ENCODE data around the gene CCDC86. TPM values are rescaled to one million over a fixed set of nuclear protein-coding genes. Genes with fewer than 3 reads are reported as not detected.

CCDC86 gene
- 10 to 100 TPM; 10.9 to 32.1 TPM for total RNA-seq

- H3K4me3 ChIP-seq, result peak within 1 kb of the TSS; percentile 86
- H3K36me3 ChIP-seq, result no peaks in the 10 kb centered on the region
- H3K27me3 ChIP-seq, result no peaks in the 10 kb centered on the region
- H3K9ac ChIP-seq (ENCODE audit: low read depth in 2 of 2, low read length in 2 of 2), result peak within 1 kb of the TSS; percentile 89 to 97
- H3K4me1 ChIP-seq, result peaks cover 12% of the 10 kb centered on the region
- H3K9me3 ChIP-seq, result no peaks in the 10 kb centered on the region
- peak; percentile 97 for DNase-seq
- no peak for TF ChIP-seq CTCF (IDR thresholded peaks at IDR 0.05)
- intact Hi-C loops (cut with DNase I), result no loop called here
- peak within 1 kb of the TSS; percentile 59 for H3K27ac ChIP-seq
Observed at GRCh38 chr11:60841797-60842667, at the start of gene CCDC86. Gene CCDC86 (plus strand): TSS chr11:60842113. CDS start chr11:60842125, 12 bp downstream.

GRCh38 chr11:60792521-60792920, 49.4 kb upstream of the CCDC86 start:
- no peak for DNase-seq
- no peak for TF ChIP-seq CTCF (IDR thresholded peaks at IDR 0.05)
- no peaks in the 10 kb centered on the region for H3K4me1 ChIP-seq
- H3K27me3 ChIP-seq, result no peaks in the 10 kb centered on the region
- no peak overlapping the region for H3K9ac ChIP-seq (ENCODE audit: low read depth in 2 of 2, low read length in 2 of 2)
- intact Hi-C loops (cut with DNase I), result no loop called here
- no peak overlapping the region for H3K4me3 ChIP-seq
- no peaks in the 10 kb centered on the region for H3K9me3 ChIP-seq
- H3K36me3 ChIP-seq, result no peaks in the 10 kb centered on the region
- no peak overlapping the region for H3K27ac ChIP-seq

- intact Hi-C loops (cut with DNase I), result no loop called here
- no peak for DNase-seq
Observed at GRCh38 chr11:60795291-60795690, 46.6 kb upstream of the CCDC86 start.

GRCh38 chr11:60797846-60798630, 43.9 kb upstream of the CCDC86 start:
- DNase-seq, result no peak
- H3K9me3 ChIP-seq, result no peaks in the 10 kb centered on the region
- H3K4me1 ChIP-seq, result no peaks in the 10 kb centered on the region
- no peak for TF ChIP-seq CTCF (IDR thresholded peaks at IDR 0.05)
- no peak overlapping the region for H3K27ac ChIP-seq
- intact Hi-C loops (cut with DNase I), result no loop called here
- no peak overlapping the region for H3K4me3 ChIP-seq
- H3K27me3 ChIP-seq, result no peaks in the 10 kb centered on the region
- no peak overlapping the region for H3K9ac ChIP-seq (ENCODE audit: low read depth in 2 of 2, low read length in 2 of 2)
- H3K36me3 ChIP-seq, result no peaks in the 10 kb centered on the region

More at GRCh38 chr11:60795291-60795690, 46.6 kb upstream of the CCDC86 start:
- Histone ChIP-seq H3K27ac (no peak overlapping the region), H3K27me3 (no peaks in the 10 kb centered on the region), H3K9me3 (no peaks in the 10 kb centered on the region), H3K4me3 (no peak overlapping the region), H3K36me3 (no peaks in the 10 kb centered on the region), H3K9ac (ENCODE audit: low read depth in 2 of 2, low read length in 2 of 2) (no peak overlapping the region), H3K4me1 (no peaks in the 10 kb centered on the region)
- TF ChIP-seq CTCF (IDR thresholded peaks at IDR 0.05), result no peak

- Histone ChIP-seq H3K36me3 (no peaks in the 10 kb centered on the region), H3K4me1 (no peaks in the 10 kb centered on the region), H3K27ac (no peak overlapping the region), H3K9me3 (no peaks in the 10 kb centered on the region), H3K9ac (ENCODE audit: low read depth in 2 of 2, low read length in 2 of 2) (no peak overlapping the region), H3K27me3 (no peaks in the 10 kb centered on the region), H3K4me3 (no peak overlapping the region)
- DNase-seq, result no peak
- intact Hi-C loops (cut with DNase I), result no loop called here
- TF ChIP-seq CTCF (IDR thresholded peaks at IDR 0.05), result no peak
Observed at GRCh38 chr11:60798631-60799030, 43.3 kb upstream of the CCDC86 start.
